GM23248 (cell line): Measurements from ENCODE around the gene CCDC127.

Experiments used
- EZH2 ChIP-seq: fragments of 200-600 bp; sonication (generic); IDR thresholded peaks from 2 replicates; pipeline ENCODE4 v1.6.1; 2018; ENCODE audit warnings: antibody characterized with exemption, mild to moderate bottlenecking; ENCODE audit not compliant: insufficient read depth, poor library complexity, severe bottlenecking
- EZH2phosphoT487 ChIP-seq: fragments of 200-600 bp; sonication (generic); IDR thresholded peaks from 2 replicates; pipeline ENCODE4 v1.6.1; 2018; ENCODE audit warnings: antibody characterized with exemption, moderate library complexity, mild to moderate bottlenecking, low read depth; ENCODE audit not compliant: insufficient read depth

DNA sequence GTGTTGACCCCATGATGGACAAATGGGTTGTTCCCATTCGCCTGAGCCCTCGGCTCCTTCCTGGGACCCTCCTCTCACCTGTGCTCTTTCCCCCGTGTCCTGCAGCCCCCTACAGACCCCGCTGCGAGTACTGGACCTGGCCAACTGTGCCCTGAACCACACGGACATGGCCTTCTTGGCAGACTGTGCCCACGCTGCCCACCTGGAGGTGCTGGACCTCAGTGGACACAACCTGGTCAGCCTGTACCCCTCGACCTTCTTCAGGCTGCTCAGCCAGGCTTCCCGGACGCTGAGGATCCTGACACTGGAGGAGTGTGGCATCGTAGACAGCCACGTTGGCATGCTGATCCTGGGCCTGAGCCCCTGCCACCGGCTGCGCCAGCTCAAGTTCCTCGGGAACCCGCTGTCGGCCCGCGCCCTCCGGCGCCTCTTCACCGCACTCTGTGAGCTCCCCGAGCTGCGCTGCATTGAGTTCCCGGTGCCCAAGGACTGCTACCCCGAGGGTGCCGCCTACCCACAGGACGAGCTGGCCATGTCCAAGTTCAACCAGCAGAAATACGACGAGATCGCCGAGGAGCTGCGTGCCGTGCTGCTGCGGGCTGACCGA is 23.2 kb downstream of the CCDC127 start:
- TF ChIP-seq EZH2 (no peak), EZH2phosphoT487 (no peak)
